Activated B cell treated with CpG ODN at 0.5 μM for 24 hours (primary cell): ENCODE measurements around the gene TIAM2. TPM values are rescaled to one million over a fixed set of nuclear protein-coding genes. Genes with fewer than 3 reads are reported as not detected.
"Not testable (repeated sequence)": the region's sequence is repeated elsewhere in the genome, so short reads cannot be mapped to it uniquely, and the experiment has no call there.

Experiments used
- ATAC-seq: fragments of 200-7000 bp; cut with Tn5 transposase; one replicate; pipeline ENCODE4 v1.10.0; 2021; ENCODE audit warnings: low read depth, mild to moderate bottlenecking, moderate library complexity
- CTCF ChIA-PET: fragments of 350-600 bp; sonication (Branson Sonifier 250); formaldehyde crosslinking; loops from one replicate; lab custom pipeline; 2021; ENCODE audit warnings: antibody characterized with exemption; lab: Charles Lee
- POLR2A ChIA-PET: fragments of 350-600 bp; sonication (Branson Sonifier 250); formaldehyde crosslinking; loops from one replicate; lab custom pipeline; 2021; ENCODE audit warnings: antibody characterized with exemption; lab: Charles Lee
- DNase-seq: peaks from one replicate; pipeline ENCODE4 v3.0.0; 2022
- H3K27ac Mint-ChIP-seq: one replicate; pipeline ENCODE4 v1.8.0; 2020; ENCODE audit warnings: mixed read lengths
- H3K27me3 Mint-ChIP-seq: one replicate; pipeline ENCODE4 v1.8.0; 2021; ENCODE audit warnings: mixed read lengths
- H3K36me3 Mint-ChIP-seq: one replicate; pipeline ENCODE4 v1.8.0; 2021; ENCODE audit warnings: low read depth, mixed read lengths
- H3K4me1 Mint-ChIP-seq: one replicate; pipeline ENCODE4 v1.8.0; 2021; ENCODE audit warnings: mixed read lengths
- H3K4me3 Mint-ChIP-seq: one replicate; pipeline ENCODE4 v1.8.0; 2020; ENCODE audit warnings: mild to moderate bottlenecking, mixed read lengths
- H3K9me3 Mint-ChIP-seq: one replicate; pipeline ENCODE4 v1.8.0; 2020; ENCODE audit warnings: mixed read lengths
- intact Hi-C: fragments of 100-400 bp; cut with micrococcal nuclease; formaldehyde crosslinking; loops from one replicate; pipeline ENCODE4 v1.15.1; 2024
- total RNA-seq: library from RNA; stranded (reverse); gene quantifications from 2 replicates; pipeline ENCODE4 v1.2.3, GENCODE V29; 2022
- TF ChIP-seq, protein P1 (sequence below): fragments of 200-600 bp; IDR thresholded peaks from one replicate; pipeline ENCODE4 v1.8.0; 2022; ENCODE audit warnings: antibody characterized with exemption, mild to moderate bottlenecking

TIAM2 gene
- total RNA-seq, 1 donor from 2014 or later: 13.0 TPM

GRCh38 chr6:155222506-155222905 lies 227.4 kb downstream of the TIAM2 start:
- H3K4me3 Mint-ChIP-seq: no peak overlapping the region

GRCh38 chr6:155223646-155224451 lies 228.7 kb downstream of the TIAM2 start:
- no peaks in the 10 kb centered on the region for H3K36me3 Mint-ChIP-seq
- ChIA-PET POLR2A (no interaction called here), CTCF (interaction anchor here (1.6 kb wide), 1 partner anchor 548 kb away, joined by 3 read pairs; no protein-coding TSS in a partner anchor)
- H3K27ac Mint-ChIP-seq: no peak overlapping the region
- ATAC-seq (peak; percentile 34), DNase-seq (no peak)
- no peaks in the 10 kb centered on the region for H3K4me1 Mint-ChIP-seq
- TF ChIP-seq, protein P1, sequence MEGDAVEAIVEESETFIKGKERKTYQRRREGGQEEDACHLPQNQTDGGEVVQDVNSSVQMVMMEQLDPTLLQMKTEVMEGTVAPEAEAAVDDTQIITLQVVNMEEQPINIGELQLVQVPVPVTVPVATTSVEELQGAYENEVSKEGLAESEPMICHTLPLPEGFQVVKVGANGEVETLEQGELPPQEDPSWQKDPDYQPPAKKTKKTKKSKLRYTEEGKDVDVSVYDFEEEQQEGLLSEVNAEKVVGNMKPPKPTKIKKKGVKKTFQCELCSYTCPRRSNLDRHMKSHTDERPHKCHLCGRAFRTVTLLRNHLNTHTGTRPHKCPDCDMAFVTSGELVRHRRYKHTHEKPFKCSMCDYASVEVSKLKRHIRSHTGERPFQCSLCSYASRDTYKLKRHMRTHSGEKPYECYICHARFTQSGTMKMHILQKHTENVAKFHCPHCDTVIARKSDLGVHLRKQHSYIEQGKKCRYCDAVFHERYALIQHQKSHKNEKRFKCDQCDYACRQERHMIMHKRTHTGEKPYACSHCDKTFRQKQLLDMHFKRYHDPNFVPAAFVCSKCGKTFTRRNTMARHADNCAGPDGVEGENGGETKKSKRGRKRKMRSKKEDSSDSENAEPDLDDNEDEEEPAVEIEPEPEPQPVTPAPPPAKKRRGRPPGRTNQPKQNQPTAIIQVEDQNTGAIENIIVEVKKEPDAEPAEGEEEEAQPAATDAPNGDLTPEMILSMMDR: no peak
- no peaks in the 10 kb centered on the region for H3K27me3 Mint-ChIP-seq
- no peaks in the 10 kb centered on the region for H3K9me3 Mint-ChIP-seq
- no peak overlapping the region for H3K4me3 Mint-ChIP-seq
- intact Hi-C loops: no loop called here

More at GRCh38 chr6:155222506-155222905, 227.4 kb downstream of the TIAM2 start:
- DNase-seq (no peak), ATAC-seq (no peak)
- Mint-ChIP-seq H3K36me3 (no peaks in the 10 kb centered on the region), H3K27ac (no peak overlapping the region), H3K9me3 (no peaks in the 10 kb centered on the region), H3K27me3 (no peaks in the 10 kb centered on the region), H3K4me1 (no peaks in the 10 kb centered on the region)
- CTCF ChIA-PET: interaction anchor here (1.6 kb wide), 1 partner anchor 547 kb away, joined by 3 read pairs; no protein-coding TSS in a partner anchor
- intact Hi-C loops: no loop called here
- POLR2A ChIA-PET: no interaction called here
- TF ChIP-seq, protein P1: no peak

GRCh38 chr6:155224618-155225017 lies 229.5 kb downstream of the TIAM2 start:
- Mint-ChIP-seq H3K27me3 (no peaks in the 10 kb centered on the region), H3K36me3 (no peaks in the 10 kb centered on the region), H3K4me1 (no peaks in the 10 kb centered on the region), H3K27ac (no peak overlapping the region), H3K4me3 (no peak overlapping the region), H3K9me3 (no peaks in the 10 kb centered on the region)
- TF ChIP-seq, protein P1: no peak
- ChIA-PET CTCF (no interaction called here), POLR2A (no interaction called here)
- intact Hi-C loops: no loop called here
- no peak for DNase-seq
- ATAC-seq: no peak

- Mint-ChIP-seq H3K27ac (no peak overlapping the region), H3K36me3 (no peaks in the 10 kb centered on the region), H3K27me3 (no peaks in the 10 kb centered on the region), H3K4me1 (no peaks in the 10 kb centered on the region), H3K9me3 (no peaks in the 10 kb centered on the region), H3K4me3 (no peak overlapping the region)
- ChIA-PET POLR2A (no interaction called here), CTCF (no interaction called here)
- intact Hi-C loops: no loop called here
- DNase-seq: no peak
- TF ChIP-seq, protein P1: no peak
- no peak for ATAC-seq
Observed at GRCh38 chr6:155227046-155227445, 231.9 kb downstream of the TIAM2 start.

DNA sequence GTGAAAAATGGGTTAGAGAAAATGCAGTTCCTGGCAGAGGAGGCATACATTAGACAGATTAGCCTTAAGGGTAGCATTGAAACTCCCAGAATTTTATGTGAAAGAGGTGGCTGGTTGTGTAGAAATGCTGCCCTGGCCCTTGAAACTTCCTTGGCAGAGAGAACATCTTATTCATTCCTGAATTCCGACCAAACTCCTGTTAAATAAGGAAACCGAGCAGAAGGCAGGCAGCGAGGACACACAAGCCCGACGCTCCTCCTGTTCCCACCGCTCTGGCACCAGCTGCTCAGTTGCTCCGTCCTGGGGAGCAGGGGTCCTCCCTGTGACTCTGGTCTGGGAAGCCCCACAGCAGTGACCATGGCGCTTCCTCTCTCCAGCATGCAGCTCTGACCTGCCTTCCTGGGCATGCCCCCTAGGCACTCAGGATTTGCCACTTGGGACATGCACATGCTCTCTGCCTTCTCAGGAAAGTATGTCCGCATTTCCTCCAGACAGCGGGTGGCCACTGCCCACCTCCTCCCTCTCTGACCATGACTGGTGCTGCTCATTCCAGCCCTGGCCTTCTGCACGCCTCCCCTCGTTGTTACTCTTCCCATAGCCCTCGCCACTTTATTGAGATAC lies 233.5 kb downstream of the TIAM2 start:
- no peaks in the 10 kb centered on the region for H3K27me3 Mint-ChIP-seq
- TF ChIP-seq, protein P1: no peak
- H3K9me3 Mint-ChIP-seq: no peaks in the 10 kb centered on the region
- POLR2A ChIA-PET: no interaction called here
- intact Hi-C loops: no loop called here
- H3K4me1 Mint-ChIP-seq: no peaks in the 10 kb centered on the region
- no peak overlapping the region for H3K4me3 Mint-ChIP-seq
- ATAC-seq: no peak
- CTCF ChIA-PET: no interaction called here
- no peak overlapping the region for H3K27ac Mint-ChIP-seq
- H3K36me3 Mint-ChIP-seq: no peaks in the 10 kb centered on the region
- DNase-seq: no peak

GRCh38 chr6:155230975-155231374 lies 235.9 kb downstream of the TIAM2 start:
- DNase-seq, ATAC-seq, POLR2A ChIA-PET, H3K27me3 Mint-ChIP-seq, H3K27ac Mint-ChIP-seq, intact Hi-C loops, H3K36me3 Mint-ChIP-seq, H3K9me3 Mint-ChIP-seq, CTCF ChIA-PET, H3K4me1 Mint-ChIP-seq, H3K4me3 Mint-ChIP-seq: not testable (repeated sequence)
